Osteocyte (in vitro differentiated cells): ENCODE results near the gene ADAMTS8. TPM values are rescaled to one million over a fixed set of nuclear protein-coding genes. Genes with fewer than 3 reads are reported as not detected.

ENCODE experiments used
- DNase-seq: peaks from one replicate; pipeline ENCODE4 v3.0.0; 2021; ENCODE audit warnings: mixed read lengths; ENCODE audit not compliant: unreplicated experiment; ENCODE audit errors: extremely low spot score
- H3K27ac Mint-ChIP-seq: one replicate; pipeline ENCODE4 v1.8.0; 2021; ENCODE audit warnings: mild to moderate bottlenecking, mixed read lengths; ENCODE audit not compliant: unreplicated experiment
- H3K27me3 Mint-ChIP-seq: one replicate; pipeline ENCODE4 v1.8.0; 2021; ENCODE audit warnings: mixed read lengths; ENCODE audit not compliant: unreplicated experiment
- H3K36me3 Mint-ChIP-seq: one replicate; pipeline ENCODE4 v1.8.0; 2021; ENCODE audit warnings: mixed read lengths; ENCODE audit not compliant: unreplicated experiment
- H3K4me1 Mint-ChIP-seq: one replicate; pipeline ENCODE4 v1.8.0; 2021; ENCODE audit warnings: mixed read lengths; ENCODE audit not compliant: unreplicated experiment
- H3K4me3 Mint-ChIP-seq: one replicate; pipeline ENCODE4 v1.8.0; 2021; ENCODE audit warnings: mild to moderate bottlenecking, moderate library complexity, mixed read lengths; ENCODE audit not compliant: unreplicated experiment
- H3K9me3 Mint-ChIP-seq: one replicate; pipeline ENCODE4 v1.8.0; 2021; ENCODE audit warnings: mixed read lengths; ENCODE audit not compliant: unreplicated experiment
- CTCF ChIP-seq: fragments of 200-600 bp; sonication (generic); IDR thresholded peaks from 2 replicates; pipeline ENCODE4 v1.5.0; 2021; ENCODE audit warnings: antibody characterized with exemption, mild to moderate bottlenecking, moderate library complexity
- total RNA-seq: library from RNA; stranded (reverse); gene quantifications from 2 replicates; pipeline ENCODE4 v1.2.1, GENCODE V29; 2021

ADAMTS8 gene
- total RNA-seq, 1 donor from 2014 or later = 0.19 TPM

DNA sequence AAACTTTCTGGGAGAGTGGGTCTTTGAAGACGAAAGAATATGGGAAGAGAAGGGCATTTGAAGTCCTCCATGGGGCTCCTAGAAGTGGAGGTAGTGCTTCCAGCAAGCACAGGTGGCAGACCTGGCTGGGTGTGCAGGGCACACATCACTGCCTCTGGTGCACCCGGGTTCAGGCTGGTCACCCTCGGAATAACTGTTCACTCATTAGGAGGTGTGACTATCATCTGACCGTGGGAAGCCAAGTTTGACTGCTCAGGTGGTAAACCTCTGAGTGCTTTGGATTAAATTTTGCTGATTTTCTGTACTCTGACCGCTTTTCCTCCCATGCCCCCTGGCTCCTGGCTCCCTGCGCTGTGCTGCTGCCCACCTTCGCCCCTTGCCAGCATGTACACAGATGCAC, 31.1 kb upstream of the ADAMTS8 start:
- H3K4me3 Mint-ChIP-seq = no peak overlapping the region
- TF ChIP-seq CTCF = no peak
- H3K27ac Mint-ChIP-seq = no peak overlapping the region
- DNase-seq = no peak
- peaks cover 21% of the 10 kb centered on the region for H3K4me1 Mint-ChIP-seq
- no peaks in the 10 kb centered on the region for H3K9me3 Mint-ChIP-seq
- H3K36me3 Mint-ChIP-seq = peaks cover 59% of the 10 kb centered on the region
- no peaks in the 10 kb centered on the region for H3K27me3 Mint-ChIP-seq

GRCh38 chr11:130458410-130458729, 30.0 kb upstream of the ADAMTS8 start:
- Mint-ChIP-seq H3K4me1 (peaks cover 28% of the 10 kb centered on the region), H3K36me3 (peaks cover 55% of the 10 kb centered on the region), H3K4me3 (no peak overlapping the region), H3K27me3 (no peaks in the 10 kb centered on the region), H3K27ac (no peak overlapping the region), H3K9me3 (no peaks in the 10 kb centered on the region)
- TF ChIP-seq CTCF = no peak
- no peak for DNase-seq

DNA sequence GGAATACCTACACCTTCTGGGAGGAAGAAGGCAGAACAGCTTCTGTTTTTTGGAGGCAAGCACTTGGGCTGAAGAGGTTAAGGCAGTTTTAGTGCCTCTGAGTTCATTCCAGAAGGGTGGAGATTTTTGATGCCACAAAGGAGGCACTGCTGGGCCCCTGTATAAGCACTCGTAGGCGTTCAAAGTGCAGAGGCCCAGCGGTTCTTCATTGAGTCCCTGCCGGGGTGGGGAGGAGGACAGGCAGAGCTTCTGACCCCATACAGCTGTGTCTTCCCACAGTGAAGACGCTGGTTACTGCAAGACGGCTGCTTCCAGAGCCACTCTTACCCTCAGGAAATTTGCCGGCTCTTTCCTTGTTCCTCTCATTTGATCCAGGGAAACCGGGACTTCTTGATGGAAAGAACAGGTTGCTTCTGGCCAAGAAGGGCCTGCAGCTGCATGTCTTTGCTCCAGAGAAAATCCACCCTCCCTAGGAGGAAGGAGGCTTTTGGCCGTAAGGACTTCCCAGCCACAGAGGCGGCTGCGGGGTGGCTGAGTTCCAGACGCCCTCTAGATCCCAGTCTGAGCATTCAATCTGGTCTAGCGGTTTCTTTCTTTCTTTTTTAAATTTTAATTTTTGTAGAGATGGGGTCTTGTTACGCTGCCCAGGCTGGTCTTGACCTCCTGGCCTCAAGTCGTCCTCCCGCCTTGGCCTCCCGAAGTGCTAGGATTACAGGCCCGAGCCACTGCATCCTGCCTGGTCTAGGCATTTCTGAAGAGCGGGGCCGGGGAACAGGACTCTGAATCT, 29.4 kb upstream of the ADAMTS8 start:
- no peak overlapping the region for H3K27ac Mint-ChIP-seq
- H3K27me3 Mint-ChIP-seq = no peaks in the 10 kb centered on the region
- no peak for TF ChIP-seq CTCF
- H3K4me1 Mint-ChIP-seq = peaks cover 33% of the 10 kb centered on the region
- H3K4me3 Mint-ChIP-seq = no peak overlapping the region
- H3K9me3 Mint-ChIP-seq = no peaks in the 10 kb centered on the region
- DNase-seq = no peak
- peaks cover 54% of the 10 kb centered on the region for H3K36me3 Mint-ChIP-seq

GRCh38 chr11:130456286-130456685, 27.9 kb upstream of the ADAMTS8 start:
- H3K4me1 Mint-ChIP-seq = peaks cover 46% of the 10 kb centered on the region
- H3K4me3 Mint-ChIP-seq = no peak overlapping the region

More at GRCh38 chr11:130456286-130456685, 27.9 kb upstream of the ADAMTS8 start:
- no peaks in the 10 kb centered on the region for H3K27me3 Mint-ChIP-seq
- H3K36me3 Mint-ChIP-seq = peaks cover 46% of the 10 kb centered on the region
- no peak for TF ChIP-seq CTCF
- no peak for DNase-seq
- H3K27ac Mint-ChIP-seq = no peak overlapping the region
- no peaks in the 10 kb centered on the region for H3K9me3 Mint-ChIP-seq
